Activated CD4-positive, alpha-beta T cell treated with anti-CD3 and anti-CD28 coated beads for 36 hours (primary cell): ENCODE results near the gene CNTNAP5. TPM values are rescaled to one million over a fixed set of nuclear protein-coding genes. Genes with fewer than 3 reads are reported as not detected.

Experiments
- ATAC-seq: fragments of 200-7000 bp; cut with Tn5 transposase; one replicate; pipeline ENCODE4 v1.10.0; 2021; ENCODE audit warnings: mild to moderate bottlenecking, moderate library complexity
- CTCF ChIA-PET: fragments of 350-600 bp; sonication (Branson Sonifier 250); formaldehyde crosslinking; loops from one replicate; lab custom pipeline; 2021; ENCODE audit warnings: antibody characterized with exemption; lab: Charles Lee
- POLR2A ChIA-PET: fragments of 350-600 bp; sonication (Branson Sonifier 250); formaldehyde crosslinking; loops from one replicate; lab custom pipeline; 2021; ENCODE audit warnings: antibody characterized with exemption, inconsistent platforms; lab: Charles Lee
- DNase-seq: peaks from one replicate; pipeline ENCODE4 v3.0.0-alpha.2; 2020
- H3K27ac Mint-ChIP-seq: one replicate; pipeline ENCODE4 v1.8.0; 2021; ENCODE audit warnings: mixed read lengths
- H3K27me3 Mint-ChIP-seq: one replicate; pipeline ENCODE4 v1.8.0; 2021; ENCODE audit warnings: mixed read lengths
- H3K36me3 Mint-ChIP-seq: one replicate; pipeline ENCODE4 v1.8.0; 2021; ENCODE audit warnings: low read depth, mixed read lengths
- H3K4me1 Mint-ChIP-seq: one replicate; pipeline ENCODE4 v1.8.0; 2021; ENCODE audit warnings: mixed read lengths
- H3K4me3 Mint-ChIP-seq: one replicate; pipeline ENCODE4 v1.8.0; 2021; ENCODE audit warnings: mild to moderate bottlenecking, moderate library complexity, mixed read lengths
- H3K9me3 Mint-ChIP-seq: one replicate; pipeline ENCODE4 v1.8.0; 2021; ENCODE audit warnings: low read depth, mixed read lengths
- intact Hi-C, 2 experiments: fragments of 100-400 bp; cut with DNase I in 1 of 2; cut with micrococcal nuclease in 1 of 2; formaldehyde crosslinking; loops; one replicate each; pipeline versions ENCODE4 v1.14.2 to v1.15.1; 2022 to 2024; cut with DNase I, micrococcal nuclease
- total RNA-seq, 2 experiments: library from RNA; stranded (reverse); gene quantifications; one replicate each; pipeline ENCODE4 v1.2.3, GENCODE V29; 2021

Gene CNTNAP5
- total RNA-seq, 2 experiments from 2014 or later = not detected

- Mint-ChIP-seq H3K27me3 (no peaks in the 10 kb centered on the region), H3K9me3 (peaks cover 2% of the 10 kb centered on the region), H3K36me3 (no peaks in the 10 kb centered on the region), H3K4me3 (no peak overlapping the region), H3K4me1 (no peaks in the 10 kb centered on the region), H3K27ac (no peak overlapping the region)
- no peak for DNase-seq
- ATAC-seq = no peak
- intact Hi-C loops = no loop called here
- CTCF ChIA-PET = no interaction called here
- POLR2A ChIA-PET = no interaction called here
Measured at GRCh38 chr2:124536591-124536990, 511.5 kb downstream of the CNTNAP5 start.

- no peak overlapping the region for H3K4me3 Mint-ChIP-seq
- no peak for DNase-seq
- no peak overlapping the region for H3K27ac Mint-ChIP-seq
- CTCF ChIA-PET = no interaction called here
- intact Hi-C loops = no loop called here
- H3K9me3 Mint-ChIP-seq = peaks cover 5% of the 10 kb centered on the region
- POLR2A ChIA-PET = no interaction called here
- H3K4me1 Mint-ChIP-seq = no peaks in the 10 kb centered on the region
- no peaks in the 10 kb centered on the region for H3K27me3 Mint-ChIP-seq
- no peaks in the 10 kb centered on the region for H3K36me3 Mint-ChIP-seq
- no peak for ATAC-seq
Measured at GRCh38 chr2:124538549-124538948, 513.5 kb downstream of the CNTNAP5 start.

GRCh38 chr2:124540805-124541204 lies 515.7 kb downstream of the CNTNAP5 start:
- CTCF ChIA-PET = no interaction called here
- Mint-ChIP-seq H3K27ac (no peak overlapping the region), H3K36me3 (no peaks in the 10 kb centered on the region), H3K4me1 (no peaks in the 10 kb centered on the region), H3K9me3 (peaks cover 3% of the 10 kb centered on the region), H3K4me3 (no peak overlapping the region), H3K27me3 (no peaks in the 10 kb centered on the region)
- DNase-seq (no peak), ATAC-seq (no peak)
- intact Hi-C loops = no loop called here
- POLR2A ChIA-PET = no interaction called here

- Mint-ChIP-seq H3K36me3 (no peaks in the 10 kb centered on the region), H3K27ac (no peak overlapping the region), H3K9me3 (peaks cover 3% of the 10 kb centered on the region), H3K4me1 (no peaks in the 10 kb centered on the region), H3K27me3 (no peaks in the 10 kb centered on the region), H3K4me3 (no peak overlapping the region)
- ChIA-PET CTCF (interaction anchor here (0.8 kb wide), 1 partner anchor 34 kb away, joined by 3 read pairs; no protein-coding TSS in a partner anchor), POLR2A (no interaction called here)
- intact Hi-C loops = no loop called here
- DNase-seq (no peak), ATAC-seq (no peak)
Measured at GRCh38 chr2:124542932-124543640, 518.0 kb downstream of the CNTNAP5 start.

GRCh38 chr2:124547700-124548099 lies 522.6 kb downstream of the CNTNAP5 start:
- no peaks in the 10 kb centered on the region for H3K4me1 Mint-ChIP-seq
- H3K4me3 Mint-ChIP-seq = no peak overlapping the region
- no peak for DNase-seq
- no peaks in the 10 kb centered on the region for H3K27me3 Mint-ChIP-seq
- ChIA-PET POLR2A (no interaction called here), CTCF (no interaction called here)
- no peak for ATAC-seq
- H3K9me3 Mint-ChIP-seq = peaks cover 2% of the 10 kb centered on the region
- no peak overlapping the region for H3K27ac Mint-ChIP-seq
- intact Hi-C loops = no loop called here
- H3K36me3 Mint-ChIP-seq = no peaks in the 10 kb centered on the region

- POLR2A ChIA-PET = no interaction called here
- ATAC-seq = no peak
Measured at GRCh38 chr2:124558277-124558905, 533.3 kb downstream of the CNTNAP5 start.

GRCh38 chr2:124559236-124559635 lies 534.1 kb downstream of the CNTNAP5 start:
- ChIA-PET CTCF (no interaction called here), POLR2A (no interaction called here)
- H3K9me3 Mint-ChIP-seq = peaks cover 4% of the 10 kb centered on the region
- ATAC-seq = no peak
- no peak for DNase-seq
- no peak overlapping the region for H3K4me3 Mint-ChIP-seq
- no peak overlapping the region for H3K27ac Mint-ChIP-seq
- intact Hi-C loops = no loop called here
- H3K4me1 Mint-ChIP-seq = no peaks in the 10 kb centered on the region
- no peaks in the 10 kb centered on the region for H3K27me3 Mint-ChIP-seq
- H3K36me3 Mint-ChIP-seq = no peaks in the 10 kb centered on the region

More at GRCh38 chr2:124558277-124558905, 533.3 kb downstream of the CNTNAP5 start:
- Mint-ChIP-seq H3K4me3 (no peak overlapping the region), H3K4me1 (no peaks in the 10 kb centered on the region), H3K9me3 (peaks cover 4% of the 10 kb centered on the region), H3K27me3 (no peaks in the 10 kb centered on the region), H3K27ac (no peak overlapping the region), H3K36me3 (no peaks in the 10 kb centered on the region)
- CTCF ChIA-PET = interaction anchor here (0.7 kb wide), 1 partner anchor 1686 kb away, joined by 3 read pairs; no protein-coding TSS in a partner anchor
- intact Hi-C loops = no loop called here
- DNase-seq = no peak

DNA sequence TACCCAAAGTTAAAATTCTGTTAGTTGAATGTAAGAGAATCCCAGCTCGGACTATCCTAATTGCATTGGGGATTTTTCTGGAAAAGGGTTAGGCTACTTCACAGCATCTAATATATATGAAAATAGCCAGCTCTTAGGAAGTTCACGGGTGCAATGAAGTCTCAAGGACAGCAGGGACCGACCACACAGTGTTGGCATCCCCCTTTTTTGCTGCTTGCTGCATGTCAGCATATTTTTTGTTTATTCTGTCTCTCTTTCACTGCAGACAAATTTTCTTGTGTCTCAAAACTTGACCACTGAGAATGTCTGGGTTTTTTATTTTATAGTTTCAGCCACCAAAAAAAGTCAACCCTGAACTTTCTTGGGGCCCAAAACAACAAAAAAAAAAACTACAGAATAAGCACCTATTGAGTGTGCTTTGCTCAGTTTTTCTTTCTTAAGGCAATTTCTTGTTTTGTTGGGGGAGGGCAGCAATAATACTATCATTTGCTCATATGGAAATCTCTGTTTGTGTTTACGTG lies 535.6 kb downstream of the CNTNAP5 start:
- POLR2A ChIA-PET = no interaction called here
- intact Hi-C loops = no loop called here
- ATAC-seq (no peak), DNase-seq (no peak)
- Mint-ChIP-seq H3K36me3 (no peaks in the 10 kb centered on the region), H3K9me3 (peaks cover 4% of the 10 kb centered on the region), H3K4me1 (no peaks in the 10 kb centered on the region), H3K4me3 (no peak overlapping the region), H3K27ac (no peak overlapping the region), H3K27me3 (no peaks in the 10 kb centered on the region)
- CTCF ChIA-PET = no interaction called here

- H3K4me3 Mint-ChIP-seq = no peak overlapping the region
- H3K9me3 Mint-ChIP-seq = peaks cover 3% of the 10 kb centered on the region
- ChIA-PET POLR2A (no interaction called here), CTCF (no interaction called here)
- no peaks in the 10 kb centered on the region for H3K4me1 Mint-ChIP-seq
- DNase-seq (no peak), ATAC-seq (no peak)
- no peaks in the 10 kb centered on the region for H3K27me3 Mint-ChIP-seq
- intact Hi-C loops = no loop called here
- no peak overlapping the region for H3K27ac Mint-ChIP-seq
- no peaks in the 10 kb centered on the region for H3K36me3 Mint-ChIP-seq
Measured at GRCh38 chr2:124561486-124561885, 536.4 kb downstream of the CNTNAP5 start.

GRCh38 chr2:124563426-124563825 lies 538.3 kb downstream of the CNTNAP5 start:
- Mint-ChIP-seq H3K4me3 (no peak overlapping the region), H3K4me1 (no peaks in the 10 kb centered on the region), H3K27ac (no peak overlapping the region), H3K36me3 (no peaks in the 10 kb centered on the region), H3K9me3 (no peaks in the 10 kb centered on the region), H3K27me3 (no peaks in the 10 kb centered on the region)
- intact Hi-C loops = no loop called here
- no peak for DNase-seq
- POLR2A ChIA-PET = no interaction called here
- ATAC-seq = no peak
- CTCF ChIA-PET = no interaction called here

DNA sequence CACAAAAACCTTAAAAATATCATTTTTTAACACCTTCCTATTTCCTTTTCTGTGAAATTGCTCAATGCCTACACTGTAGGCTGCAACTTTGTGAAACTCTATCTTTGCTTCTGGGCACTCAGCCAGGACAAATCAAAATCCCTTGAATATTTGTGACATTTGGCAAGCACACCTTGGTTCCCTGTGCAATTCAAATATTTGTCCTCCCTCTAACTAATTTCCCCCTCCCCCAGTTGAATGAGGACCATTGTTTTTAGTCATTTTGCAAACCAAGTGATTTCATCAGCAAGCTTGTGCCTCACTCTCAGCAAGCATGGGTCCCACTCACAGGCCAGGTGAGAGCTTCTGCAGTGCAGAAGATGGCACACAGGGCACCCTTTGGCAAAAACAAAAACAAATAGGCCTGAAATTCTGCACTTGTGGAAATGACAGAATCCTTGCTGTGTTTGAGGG lies 541.5 kb downstream of the CNTNAP5 start:
- Mint-ChIP-seq H3K27ac (no peak overlapping the region), H3K4me1 (no peaks in the 10 kb centered on the region), H3K27me3 (no peaks in the 10 kb centered on the region), H3K36me3 (no peaks in the 10 kb centered on the region), H3K4me3 (no peak overlapping the region), H3K9me3 (no peaks in the 10 kb centered on the region)
- ChIA-PET POLR2A (no interaction called here), CTCF (interaction anchor here (0.7 to 0.9 kb wide), 2 partner anchors 15 to 63 kb away, joined by 3 read pairs; no protein-coding TSS in a partner anchor)
- DNase-seq (no peak), ATAC-seq (no peak)
- intact Hi-C loops = no loop called here

- Mint-ChIP-seq H3K27ac (no peak overlapping the region), H3K27me3 (no peaks in the 10 kb centered on the region), H3K4me3 (no peak overlapping the region), H3K9me3 (no peaks in the 10 kb centered on the region), H3K4me1 (no peaks in the 10 kb centered on the region), H3K36me3 (no peaks in the 10 kb centered on the region)
- POLR2A ChIA-PET = no interaction called here
- CTCF ChIA-PET = no interaction called here
- no peak for DNase-seq
- intact Hi-C loops = no loop called here
- no peak for ATAC-seq
Measured at GRCh38 chr2:124570872-124571271, 545.8 kb downstream of the CNTNAP5 start.
